ENCODE results near the gene DDX50. TPM values are rescaled to one million over a fixed set of nuclear protein-coding genes. Genes with fewer than 3 reads are reported as not detected.
"Not testable (repeated sequence)": the region's sequence is repeated elsewhere in the genome, so short reads cannot be mapped to it uniquely, and the experiment has no call there.

Gene DDX50
- total RNA-seq, 6 experiments from 2014 or later, result 7.4 to 12.4 (median 11.2) TPM

- no peak for TF ChIP-seq CTCF (IDR thresholded peaks at IDR 0.05)
- TF ChIP-seq POLR2A (IDR thresholded peaks at IDR 0.05), result no peak
- DNase-seq (no peak), ATAC-seq (no peak)
- peaks cover 0 to 5% (median 0%) of the 10 kb centered on the region in 4 donors for H3K4me1 ChIP-seq
- no peaks in the 10 kb centered on the region for H3K36me3 ChIP-seq
- no peaks in the 10 kb centered on the region for H3K9me3 ChIP-seq
- intact Hi-C loops (cut with DNase I), result no loop called here
- 91% methylated on average over 1 of the region's 1 CpG for WGBS (ENCODE audit: insufficient coverage, low coverage, low lambda C conversion rate, missing lambda C conversion rate)
- no peaks in the 10 kb centered on the region for H3K27me3 ChIP-seq
- H3K4me3 ChIP-seq, result no peak overlapping the region
- H3K27ac ChIP-seq, result no peak overlapping the region
These were observed 36.5 kb upstream of the DDX50 start for GRCh38 chr10:68864611-68865010.

GRCh38 chr10:68868173-68868572, 32.9 kb upstream of the DDX50 start:
- H3K36me3 ChIP-seq; DNase-seq; H3K27ac ChIP-seq; H3K9me3 ChIP-seq; intact Hi-C loops (cut with DNase I); H3K4me3 ChIP-seq; H3K27me3 ChIP-seq; ATAC-seq: not testable (repeated sequence)
- peaks cover 0 to 26% (median 0%) of the 10 kb centered on the region in 4 donors for H3K4me1 ChIP-seq
- 89% methylated on average over 4 of the region's 8 CpGs for WGBS (ENCODE audit: insufficient coverage, low coverage, low lambda C conversion rate, missing lambda C conversion rate)

GRCh38 chr10:68869623-68870022, 31.5 kb upstream of the DDX50 start:
- Histone ChIP-seq H3K4me1 (peaks cover 0 to 26% (median 0%) of the 10 kb centered on the region in 4 donors), H3K36me3 (no peaks in the 10 kb centered on the region), H3K4me3 (no peak overlapping the region), H3K9me3 (no peaks in the 10 kb centered on the region), H3K27ac (no peak overlapping the region), H3K27me3 (no peaks in the 10 kb centered on the region)
- ATAC-seq (peak; percentile 26 to 82 (median 57)), DNase-seq (no peak)
- TF ChIP-seq CTCF (IDR thresholded peaks at IDR 0.05) (no peak), POLR2A (IDR thresholded peaks at IDR 0.05) (no peak)
- 18% methylated on average over 2 of the region's 2 CpGs for WGBS (ENCODE audit: insufficient coverage, low coverage, low lambda C conversion rate, missing lambda C conversion rate)
- intact Hi-C loops (cut with DNase I), result no loop called here

- H3K36me3 ChIP-seq, result no peaks in the 10 kb centered on the region
- H3K4me3 ChIP-seq, result no peak overlapping the region
- H3K9me3 ChIP-seq, result no peaks in the 10 kb centered on the region
- no peak for DNase-seq
- intact Hi-C loops (cut with DNase I), result no loop called here
- no peak for ATAC-seq
- WGBS (ENCODE audit: insufficient coverage, low coverage, low lambda C conversion rate, missing lambda C conversion rate), result 81% methylated on average over 2 of the region's 2 CpGs
- peaks cover 0 to 26% (median 0%) of the 10 kb centered on the region in 4 donors for H3K4me1 ChIP-seq
- H3K27ac ChIP-seq, result peak overlapping the region in 1 of 3 donors; percentile 0
- no peaks in the 10 kb centered on the region for H3K27me3 ChIP-seq
- no peak for TF ChIP-seq CTCF (IDR thresholded peaks at IDR 0.05)
- TF ChIP-seq POLR2A (IDR thresholded peaks at IDR 0.05), result no peak
These were observed 31.1 kb upstream of the DDX50 start for GRCh38 chr10:68870061-68870460.

GRCh38 chr10:68870545-68871104, 30.5 kb upstream of the DDX50 start:
- TF ChIP-seq CTCF (IDR thresholded peaks at IDR 0.05) (no peak), POLR2A (IDR thresholded peaks at IDR 0.05) (no peak)
- no peaks in the 10 kb centered on the region for H3K36me3 ChIP-seq
- peak overlapping the region in 1 of 3 donors; percentile 0 for H3K27ac ChIP-seq
- intact Hi-C loops (cut with DNase I), result no loop called here
- H3K4me3 ChIP-seq, result no peak overlapping the region
- no peaks in the 10 kb centered on the region for H3K9me3 ChIP-seq
- no peaks in the 10 kb centered on the region for H3K27me3 ChIP-seq
- H3K4me1 ChIP-seq, result peaks cover 0 to 26% (median 0%) of the 10 kb centered on the region in 4 donors
- WGBS (ENCODE audit: insufficient coverage, low coverage, low lambda C conversion rate, missing lambda C conversion rate), result 52% methylated on average over 3 of the region's 3 CpGs
- ATAC-seq, result no peak
- no peak for DNase-seq
